Measurements from ENCODE around the gene MCL1.

- TF ChIP-seq EP300 (IDR thresholded peaks at IDR 0.05) (no peak), CTCF (IDR thresholded peaks at IDR 0.05) (no peak), POLR2A (IDR thresholded peaks at IDR 0.05) (no peak)
Measured at GRCh38 chr1:150525348-150525747, 54.1 kb downstream of the MCL1 start.
